GM18858 (cell line): ENCODE measurements around the gene EFNA4.

ENCODE experiments used
- ATAC-seq: cut with Tn5 transposase; IDR thresholded peaks from one replicate; pipeline ENCODE4 v1.9.1; 2021; ENCODE audit not compliant: unreplicated experiment

EFNA4 gene

GRCh38 chr1:155085504-155086127 is 22.1 kb downstream of the EFNA4 start:
- no peak for ATAC-seq

- no peak for ATAC-seq
Observed at GRCh38 chr1:155086128-155086741, 22.7 kb downstream of the EFNA4 start.

- no peak for ATAC-seq
Observed at GRCh38 chr1:155086856-155087535, 23.5 kb downstream of the EFNA4 start.

GRCh38 chr1:155091071-155092051 is 27.8 kb downstream of the EFNA4 start:
- ATAC-seq = no peak

GRCh38 chr1:155092131-155092530 is 28.6 kb downstream of the EFNA4 start:
- no peak for ATAC-seq

- no peak for ATAC-seq
Observed at GRCh38 chr1:155092641-155093040, 29.1 kb downstream of the EFNA4 start.

GRCh38 chr1:155093911-155094621 is 30.5 kb downstream of the EFNA4 start:
- ATAC-seq = no peak

GRCh38 chr1:155094622-155094948 is 31.0 kb downstream of the EFNA4 start:
- ATAC-seq = no peak

- ATAC-seq = no peak
Observed at GRCh38 chr1:155099331-155099730, 35.8 kb downstream of the EFNA4 start.

GRCh38 chr1:155103325-155103724 is 39.8 kb downstream of the EFNA4 start:
- ATAC-seq = no peak

GRCh38 chr1:155104605-155105534 is 41.3 kb downstream of the EFNA4 start:
- ATAC-seq = no peak

- ATAC-seq = no peak
Observed at GRCh38 chr1:155105604-155106011, 42.1 kb downstream of the EFNA4 start.

GRCh38 chr1:155106862-155107261 is 43.3 kb downstream of the EFNA4 start:
- no peak for ATAC-seq

GRCh38 chr1:155107309-155108264 is 44.0 kb downstream of the EFNA4 start:
- ATAC-seq = no peak

GRCh38 chr1:155108296-155108695 is 44.8 kb downstream of the EFNA4 start:
- ATAC-seq = no peak

- no peak for ATAC-seq
Observed at GRCh38 chr1:155110381-155110780, 46.8 kb downstream of the EFNA4 start.

- no peak for ATAC-seq
Observed at GRCh38 chr1:155110826-155111225, 47.3 kb downstream of the EFNA4 start.

- ATAC-seq = no peak
Observed at GRCh38 chr1:155113450-155113980, 50.0 kb downstream of the EFNA4 start.
